Measurements from ENCODE around the gene TSPAN4. TPM values are rescaled to one million over a fixed set of nuclear protein-coding genes. Genes with fewer than 3 reads are reported as not detected.
A peak's percentile ranks its signal among the peaks of the same experiment; 100 is the strongest.

The TSPAN4 gene
- total and polyA plus RNA-seq, 9 of the 15 experiments (the other 6 are each of a cell fraction or from before 2014, with no cell fraction given): 0.07 to 31.0 (median 15.7) TPM

- 3% methylated on average over 39 of the region's 47 CpGs for WGBS (ENCODE audit: insufficient coverage, low coverage, missing lambda C conversion rate)
- peak; percentile 70 to 91 (median 78) for DNase-seq (ENCODE audit: extremely low read depth in 1 of 4, low spot score in 3 of 4)
- H4K20me1 ChIP-seq (replicated peaks; ENCODE audit: control insufficient read depth, insufficient read depth, low read length): peaks cover 13% of the 10 kb centered on the region
- H3K4me3 ChIP-seq: peak overlapping the region; percentile 89
- peaks cover 25% of the 10 kb centered on the region for H3K79me2 ChIP-seq (ENCODE audit: control insufficient read depth, insufficient read depth, low read length)
- H3K27me3 ChIP-seq (ENCODE audit: control insufficient read depth in 2 of 2, insufficient read depth in 2 of 2, low read length in 2 of 2): no peaks in the 10 kb centered on the region
- peak; percentile 78 for ATAC-seq
- peak overlapping the region; percentile 92 for H3K27ac ChIP-seq (ENCODE audit: extremely low read depth, low read depth, low read length)
- peak; percentile 74 for FAIRE-seq
- peak overlapping the region; percentile 87 to 100 for H3K9ac ChIP-seq (ENCODE audit: insufficient read depth in 1 of 2, low read depth in 2 of 2, low read length in 2 of 2)
- peaks cover 6% of the 10 kb centered on the region for H3K9me1 ChIP-seq (ENCODE audit: control insufficient read depth, insufficient read depth, low read length)
- H3K9me3 ChIP-seq (replicated peaks; ENCODE audit: control insufficient read depth, insufficient read depth, low read depth, low read length): no peaks in the 10 kb centered on the region
- H2AFZ ChIP-seq (ENCODE audit: low read depth, low read length): 0 out of 2 replicates have a peak overlapping the region, but pooled peaks have one; percentile 39
- peak overlapping the region; percentile 86 for H3K4me2 ChIP-seq (ENCODE audit: insufficient read depth, low read length)
- in situ Hi-C loops (cut with MboI) (no loop called here), intact Hi-C loops (cut with micrococcal nuclease) (no loop called here)
- H3K4me1 ChIP-seq (replicated peaks in 1 of 2; ENCODE audit: control insufficient read depth in 2 of 2, insufficient read depth in 2 of 2, low read length in 2 of 2): peaks cover 11 to 74% of the 10 kb centered on the region in 2 experiments; a peak in 4 of 5 replicates
- CTCF ChIA-PET (ENCODE audit: low intra/inter-chr PET ratio): no interaction called here
- BruUV-seq (replicated peaks): TSS peak; percentile 72
- peaks cover 38% of the 10 kb centered on the region; the same call in 1 of the 3 replicates for H3K36me3 ChIP-seq (ENCODE audit: control insufficient read depth, insufficient read depth, low read length)
- POLR2A ChIA-PET: interaction anchor here (0.6 to 5.2 kb wide), 13 partner anchors 9 to 235 kb away, joined by 3 to 36 read pairs (median 5); partner anchors contain the start of genes CD151, POLR2L, RPLP2 and TSPAN4
- TF ChIP-seq SRSF3 (IDR thresholded peaks at IDR 0.05; ENCODE audit: insufficient read depth, low read length) (0 out of 2 replicates have a peak, but pooled peaks have one; percentile 42), ZEB2 (IDR thresholded peaks at IDR 0.05) (no peak), ZNF263 (CRISPR knock-in tag; IDR thresholded peaks at IDR 0.05; ENCODE audit: borderline replicate concordance) (0 out of 2 replicates have a peak, but pooled peaks have one; percentile 1), JUN (IDR thresholded peaks at IDR 0.05; ENCODE audit: borderline replicate concordance, low read depth, low read length) (no peak), JUN (CRISPR knock-in tag; IDR thresholded peaks at IDR 0.05; ENCODE audit: borderline replicate concordance) (peak; percentile 25; the same call in 1 of the 2 replicates), NR2C2 (CRISPR knock-in tag; IDR thresholded peaks at IDR 0.05) (no peak), NR2C2 (tag; IDR thresholded peaks at IDR 0.05) (peak; percentile 94), POLR2G (IDR thresholded peaks at IDR 0.05; ENCODE audit: low read depth, low read length) (peak; percentile 24), RBM22 (IDR thresholded peaks at IDR 0.05; ENCODE audit: low read depth, low read length, poor library complexity, severe bottlenecking) (peak; percentile 44), SAFB (IDR thresholded peaks at IDR 0.05; ENCODE audit: borderline replicate concordance, low read depth, low read length) (peak; percentile 3; the same call in 1 of the 2 replicates), TGIF2 (CRISPR knock-in tag; IDR thresholded peaks at IDR 0.05) (0 out of 2 replicates have a peak, but pooled peaks have one; percentile 31), ZBTB17 (CRISPR knock-in tag; IDR thresholded peaks at IDR 0.05) (0 out of 2 replicates have a peak, but pooled peaks have one; percentile 35), CSDE1 (IDR thresholded peaks at IDR 0.05) (no peak), IRF1 (CRISPR knock-in tag; IDR thresholded peaks at IDR 0.05; ENCODE audit: borderline replicate concordance) (no peak), ATF1 (CRISPR knock-in tag; IDR thresholded peaks at IDR 0.05) (no peak), ATF1 (tag; IDR thresholded peaks at IDR 0.05) (no peak), HINFP (tag; conservative IDR thresholded peaks at IDR 0.05; ENCODE audit: low read depth) (no peak), MYNN (IDR thresholded peaks at IDR 0.05) (0 out of 2 replicates have a peak, but pooled peaks have one; percentile 20), MYNN (CRISPR knock-in tag; IDR thresholded peaks at IDR 0.05) (no peak), ZNF354B (CRISPR knock-in tag; IDR thresholded peaks at IDR 0.05) (no peak), TRIM24 (IDR thresholded peaks at IDR 0.05) (no peak), HDAC2 (IDR thresholded peaks at IDR 0.05) (no peak)
Observed at GRCh38 chr11:819943-820649, 22.6 kb upstream of the TSPAN4 start.

Measured in K562 (cell line).